HEK293 (cell line): Measurements from ENCODE around the gene RMND5B.

Experiments
- ATF2 ChIP-seq: fragments of 450-650 bp; formaldehyde crosslinking; IDR thresholded peaks from 2 replicates; pipeline ENCODE4 v1.5.1; 2016; ENCODE audit warnings: missing biosample characterization, missing genetic modification characterization, low read depth
- CTCF ChIP-seq: fragments of 450-650 bp; formaldehyde crosslinking; IDR thresholded peaks from 2 replicates; pipeline ENCODE4 v1.5.1; 2016; ENCODE audit warnings: missing biosample characterization, missing genetic modification characterization
- FEZF1 ChIP-seq: fragments of 450-650 bp; formaldehyde crosslinking; IDR thresholded peaks from 2 replicates; pipeline ENCODE4 v1.5.1; 2016; ENCODE audit warnings: missing biosample characterization, missing genetic modification characterization
- HIC1 ChIP-seq: fragments of 450-650 bp; formaldehyde crosslinking; IDR thresholded peaks from 2 replicates; pipeline ENCODE4 v1.5.1; 2016; ENCODE audit warnings: missing biosample characterization, missing genetic modification characterization
- PRDM1 ChIP-seq: fragments of 450-650 bp; formaldehyde crosslinking; IDR thresholded peaks from 2 replicates; pipeline ENCODE4; 2016; ENCODE audit warnings: missing biosample characterization, missing genetic modification characterization
- REST ChIP-seq: fragments of 450-650 bp; formaldehyde crosslinking; IDR thresholded peaks from 2 replicates; pipeline ENCODE4 v1.5.1; 2016; ENCODE audit warnings: missing biosample characterization, missing genetic modification characterization
- SCRT1 ChIP-seq: fragments of 450-650 bp; formaldehyde crosslinking; IDR thresholded peaks from 2 replicates; pipeline ENCODE4 v1.5.1; 2016; ENCODE audit warnings: missing biosample characterization, missing genetic modification characterization, borderline replicate concordance
- SCRT2 ChIP-seq: fragments of 450-650 bp; formaldehyde crosslinking; IDR thresholded peaks from 2 replicates; pipeline ENCODE4 v1.5.1; 2016; ENCODE audit warnings: missing biosample characterization, missing genetic modification characterization
- ZBTB8A ChIP-seq: fragments of 450-650 bp; formaldehyde crosslinking; IDR thresholded peaks from 2 replicates; pipeline ENCODE4 v1.5.1; 2016; ENCODE audit warnings: missing biosample characterization, missing genetic modification characterization
- ZFP69B ChIP-seq: fragments of 450-650 bp; formaldehyde crosslinking; IDR thresholded peaks from 2 replicates; pipeline ENCODE4 v1.5.1; 2016; ENCODE audit warnings: missing biosample characterization, missing genetic modification characterization
- ZNF350 ChIP-seq: fragments of 450-650 bp; formaldehyde crosslinking; IDR thresholded peaks from 2 replicates; pipeline ENCODE4 v1.5.0; 2017; ENCODE audit warnings: missing biosample characterization, mild to moderate bottlenecking, missing genetic modification characterization
- ZNF518A ChIP-seq: fragments of 450-650 bp; formaldehyde crosslinking; conservative IDR thresholded peaks from 2 replicates; pipeline ENCODE4 v1.5.1; 2016; ENCODE audit warnings: low read depth, missing biosample characterization, missing genetic modification characterization
- ZNF664 ChIP-seq: fragments of 450-650 bp; formaldehyde crosslinking; IDR thresholded peaks from 2 replicates; pipeline ENCODE4 v1.5.1; 2016; ENCODE audit warnings: missing biosample characterization, missing genetic modification characterization
- ZNF785 ChIP-seq: fragments of 450-650 bp; formaldehyde crosslinking; IDR thresholded peaks from 2 replicates; pipeline ENCODE4 v1.5.1; 2016; ENCODE audit warnings: missing biosample characterization, missing genetic modification characterization

GRCh38 chr5:178191661-178192060, 60.8 kb downstream of the RMND5B start:
- TF ChIP-seq CTCF (tag by site-specific recombination) (no peak), REST (tag by site-specific recombination) (no peak), HIC1 (tag by site-specific recombination) (no peak), ZBTB8A (tag by site-specific recombination) (peak; percentile 61), ZNF518A (tag by site-specific recombination) (peak; percentile 83), SCRT2 (tag by site-specific recombination) (no peak), PRDM1 (tag by site-specific recombination) (no peak), SCRT1 (tag by site-specific recombination) (no peak), ZNF785 (tag by site-specific recombination) (no peak), ATF2 (tag by site-specific recombination) (no peak), ZNF664 (tag by site-specific recombination) (0 out of 2 replicates have a peak, but pooled peaks have one; percentile 16), ZFP69B (no peak), ZNF350 (tag by site-specific recombination) (no peak), FEZF1 (no peak)
